ENCODE data around the gene FAF1. TPM values are rescaled to one million over a fixed set of nuclear protein-coding genes. Genes with fewer than 3 reads are reported as not detected.

FAF1 gene
- total and polyA plus RNA-seq, 9 of the 15 experiments (the other 6 are each of a cell fraction or from before 2014, with no cell fraction given): 48.7 to 225 (median 118) TPM

DNA sequence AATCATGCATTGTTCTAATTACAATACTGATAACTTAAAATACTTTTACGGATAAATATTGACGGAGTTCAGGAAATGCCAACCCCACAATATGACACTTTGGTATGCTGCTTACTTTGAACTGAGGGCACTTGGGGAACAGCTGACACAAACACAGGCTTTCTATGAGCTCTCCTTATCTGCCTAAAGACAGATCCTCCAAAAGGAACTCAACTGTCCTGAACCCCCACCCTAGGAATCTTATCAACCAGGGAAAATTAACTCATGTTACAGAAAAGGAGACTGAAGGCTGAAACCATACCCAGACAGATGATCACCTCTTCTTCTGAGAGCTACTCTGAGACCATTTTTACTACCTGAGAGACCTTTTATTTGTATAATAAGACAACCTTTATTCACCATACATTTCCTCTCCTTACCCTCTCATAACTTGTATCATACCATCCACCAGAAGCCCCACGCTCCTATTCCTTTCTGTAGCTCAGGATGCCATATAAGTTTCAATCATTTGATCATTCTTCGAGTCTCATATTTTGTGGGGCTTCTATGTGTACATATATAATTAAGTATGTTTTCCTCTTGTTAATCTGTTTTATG is 239.5 kb downstream of the FAF1 start (continued):
- TF ChIP-seq, protein P1, sequence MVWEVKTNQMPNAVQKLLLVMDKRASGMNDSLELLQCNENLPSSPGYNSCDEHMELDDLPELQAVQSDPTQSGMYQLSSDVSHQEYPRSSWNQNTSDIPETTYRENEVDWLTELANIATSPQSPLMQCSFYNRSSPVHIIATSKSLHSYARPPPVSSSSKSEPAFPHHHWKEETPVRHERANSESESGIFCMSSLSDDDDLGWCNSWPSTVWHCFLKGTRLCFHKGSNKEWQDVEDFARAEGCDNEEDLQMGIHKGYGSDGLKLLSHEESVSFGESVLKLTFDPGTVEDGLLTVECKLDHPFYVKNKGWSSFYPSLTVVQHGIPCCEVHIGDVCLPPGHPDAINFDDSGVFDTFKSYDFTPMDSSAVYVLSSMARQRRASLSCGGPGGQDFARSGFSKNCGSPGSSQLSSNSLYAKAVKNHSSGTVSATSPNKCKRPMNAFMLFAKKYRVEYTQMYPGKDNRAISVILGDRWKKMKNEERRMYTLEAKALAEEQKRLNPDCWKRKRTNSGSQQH (CRISPR knock-in tag; IDR thresholded peaks at IDR 0.05): no peak
- TF ChIP-seq, protein P2, sequence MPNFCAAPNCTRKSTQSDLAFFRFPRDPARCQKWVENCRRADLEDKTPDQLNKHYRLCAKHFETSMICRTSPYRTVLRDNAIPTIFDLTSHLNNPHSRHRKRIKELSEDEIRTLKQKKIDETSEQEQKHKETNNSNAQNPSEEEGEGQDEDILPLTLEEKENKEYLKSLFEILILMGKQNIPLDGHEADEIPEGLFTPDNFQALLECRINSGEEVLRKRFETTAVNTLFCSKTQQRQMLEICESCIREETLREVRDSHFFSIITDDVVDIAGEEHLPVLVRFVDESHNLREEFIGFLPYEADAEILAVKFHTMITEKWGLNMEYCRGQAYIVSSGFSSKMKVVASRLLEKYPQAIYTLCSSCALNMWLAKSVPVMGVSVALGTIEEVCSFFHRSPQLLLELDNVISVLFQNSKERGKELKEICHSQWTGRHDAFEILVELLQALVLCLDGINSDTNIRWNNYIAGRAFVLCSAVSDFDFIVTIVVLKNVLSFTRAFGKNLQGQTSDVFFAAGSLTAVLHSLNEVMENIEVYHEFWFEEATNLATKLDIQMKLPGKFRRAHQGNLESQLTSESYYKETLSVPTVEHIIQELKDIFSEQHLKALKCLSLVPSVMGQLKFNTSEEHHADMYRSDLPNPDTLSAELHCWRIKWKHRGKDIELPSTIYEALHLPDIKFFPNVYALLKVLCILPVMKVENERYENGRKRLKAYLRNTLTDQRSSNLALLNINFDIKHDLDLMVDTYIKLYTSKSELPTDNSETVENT (CRISPR knock-in tag; IDR thresholded peaks at IDR 0.05): no peak
- TF ChIP-seq SAFB (IDR thresholded peaks at IDR 0.05; ENCODE audit: borderline replicate concordance, low read depth, low read length) (no peak), FOXK2 (conservative IDR thresholded peaks at IDR 0.05 in 1 of 2, IDR thresholded peaks at IDR 0.05 in 1 of 2; ENCODE audit: low read depth in 2 of 2) (0 out of 4 replicates have a peak, but pooled peaks of 1 of the 2 experiments have one; percentile 34), ZNF77 (CRISPR knock-in tag; IDR thresholded peaks at IDR 0.05) (no peak), NCOR1 (IDR thresholded peaks at IDR 0.05) (peak; percentile 86), PURB (CRISPR knock-in tag; IDR thresholded peaks at IDR 0.05; ENCODE audit: low read depth) (no peak), FOXA1 (IDR thresholded peaks at IDR 0.05; ENCODE audit: borderline replicate concordance) (no peak), HMG20A (CRISPR knock-in tag; conservative IDR thresholded peaks at IDR 0.05) (no peak), EGR1 (conservative IDR thresholded peaks at IDR 0.05) (no peak), CBFB (CRISPR knock-in tag; IDR thresholded peaks at IDR 0.05) (no peak), SRSF9 (IDR thresholded peaks at IDR 0.05; ENCODE audit: borderline replicate concordance, low read depth, low read length) (no peak), LEF1 (IDR thresholded peaks at IDR 0.05) (peak; percentile 72), PHF20 (IDR thresholded peaks at IDR 0.05; ENCODE audit: partially characterized antibody) (no peak), ZNF124 (CRISPR knock-in tag; IDR thresholded peaks at IDR 0.05) (no peak), CEBPG (CRISPR knock-in tag; IDR thresholded peaks at IDR 0.05) (no peak), CEBPG (tag; conservative IDR thresholded peaks at IDR 0.05 in 1 of 2, IDR thresholded peaks at IDR 0.05 in 1 of 2) (no peak), HMGN3 (IDR thresholded peaks at IDR 0.05; ENCODE audit: borderline replicate concordance, extremely low read depth, insufficient read length, low read depth, low read length) (peak; percentile 50), SLC30A9 (CRISPR knock-in tag; IDR thresholded peaks at IDR 0.05) (no peak), SMARCA5 (IDR thresholded peaks at IDR 0.05) (no peak), ZNF282 (CRISPR knock-in tag; IDR thresholded peaks at IDR 0.05) (no peak), MAZ (CRISPR knock-in tag; conservative IDR thresholded peaks at IDR 0.05 in 1 of 2, IDR thresholded peaks at IDR 0.05 in 1 of 2) (peak; percentile 100), EP400 (IDR thresholded peaks at IDR 0.05) (no peak), POLR2AphosphoS5 (IDR thresholded peaks at IDR 0.05; ENCODE audit: control insufficient read depth, insufficient read depth, low read depth, low read length) (peak; percentile 83), TRIM28 (IDR thresholded peaks at IDR 0.05) (peak; percentile 80), FOXJ2 (tag; IDR thresholded peaks at IDR 0.05) (peak; percentile 63; the same call in 1 of the 2 replicates)
- TF ChIP-seq, protein P3, sequence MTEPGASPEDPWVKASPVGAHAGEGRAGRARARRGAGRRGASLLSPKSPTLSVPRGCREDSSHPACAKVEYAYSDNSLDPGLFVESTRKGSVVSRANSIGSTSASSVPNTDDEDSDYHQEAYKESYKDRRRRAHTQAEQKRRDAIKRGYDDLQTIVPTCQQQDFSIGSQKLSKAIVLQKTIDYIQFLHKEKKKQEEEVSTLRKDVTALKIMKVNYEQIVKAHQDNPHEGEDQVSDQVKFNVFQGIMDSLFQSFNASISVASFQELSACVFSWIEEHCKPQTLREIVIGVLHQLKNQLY (CRISPR knock-in tag; conservative IDR thresholded peaks at IDR 0.05): no peak

Data from K562 (cell line).